Measurements from ENCODE around the gene CALHM2. TPM values are rescaled to one million over a fixed set of nuclear protein-coding genes. Genes with fewer than 3 reads are reported as not detected.

Gene CALHM2
- polyA plus RNA-seq, 1 of the 3 experiments (the other 2 are of a cell fraction) = 0.10 TPM

GRCh38 chr10:103501186-103501585 lies 49.0 kb upstream of the CALHM2 start (continued):
- TF ChIP-seq IRF3 (IDR thresholded peaks at IDR 0.05; ENCODE audit: low read depth, low read length) (no peak), JUND (IDR thresholded peaks at IDR 0.05) (no peak), GATA2 (CRISPR knock-in tag; IDR thresholded peaks at IDR 0.05) (no peak), YY1 (IDR thresholded peaks at IDR 0.05; ENCODE audit: low read depth) (no peak), TCF12 (IDR thresholded peaks at IDR 0.05) (no peak), RAD21 (IDR thresholded peaks at IDR 0.05; ENCODE audit: low read length) (no peak), NFIC (IDR thresholded peaks at IDR 0.05; ENCODE audit: borderline replicate concordance) (no peak), SIN3A (IDR thresholded peaks at IDR 0.05; ENCODE audit: borderline replicate concordance, low read depth, low read length) (no peak)

DNA sequence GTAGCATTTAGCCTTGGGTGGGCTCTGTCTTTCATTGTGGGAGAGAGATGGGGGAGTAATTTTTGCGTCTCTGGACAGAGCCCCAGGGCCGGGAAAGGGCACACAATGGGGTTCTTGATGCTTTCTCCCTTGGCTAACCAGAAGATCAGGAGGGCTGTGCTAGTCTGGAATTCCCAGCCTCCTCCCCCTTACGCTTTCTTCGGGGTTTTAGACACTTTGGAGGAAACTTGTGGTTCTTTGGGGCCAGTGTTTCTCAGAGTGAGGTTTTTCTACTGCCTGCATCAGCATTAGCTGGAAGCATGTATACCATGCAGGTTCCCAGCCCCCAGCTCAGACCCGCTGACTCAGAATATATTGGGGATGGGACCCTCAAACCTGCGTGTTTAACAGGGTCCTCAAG lies 48.3 kb upstream of the CALHM2 start:
- CTCF ChIA-PET = interaction anchor here (2.1 kb wide), 1 partner anchor 15 kb away, joined by 10 read pairs; no protein-coding TSS in a partner anchor
- WGBS (ENCODE audit: low lambda C conversion rate) = 79% methylated on average over 6 of the region's 6 CpGs
- Histone ChIP-seq H3K9me3 (no peaks in the 10 kb centered on the region), H3K9me2 (no peaks in the 10 kb centered on the region), H3K4me3 (ENCODE audit: low read depth in 2 of 2, low read length in 1 of 2) (no peak overlapping the region), H3F3A (replicated peaks; ENCODE audit: insufficient read depth) (peaks cover 5% of the 10 kb centered on the region), H4K20me1 (ENCODE audit: insufficient read depth) (no peaks in the 10 kb centered on the region), H3K27me3 (ENCODE audit: insufficient read depth) (peaks cover 31% of the 10 kb centered on the region), H3K4me2 (no peak overlapping the region), H3K79me2 (ENCODE audit: insufficient read depth) (no peaks in the 10 kb centered on the region), H3K27ac (ENCODE audit: low read depth in 2 of 2, low read length in 1 of 2) (no peak overlapping the region; a peak in 1 of 4 replicates), H3K36me3 (replicated peaks in 1 of 2; ENCODE audit: control insufficient read depth in 1 of 2, insufficient read depth in 2 of 2, low read length in 1 of 2) (no peaks in the 10 kb centered on the region), H3K4me1 (ENCODE audit: control insufficient read depth in 1 of 2, insufficient read depth in 2 of 2, low read depth in 1 of 2, low read length in 1 of 2) (peaks cover 6 to 27% of the 10 kb centered on the region in 2 experiments; a peak in 3 of 4 replicates), H2AFZ (ENCODE audit: low read depth) (no peak overlapping the region), H3K9ac (no peak overlapping the region)
- POLR2A ChIA-PET = no interaction called here
- TF ChIP-seq JUND (IDR thresholded peaks at IDR 0.05) (no peak), POLR2AphosphoS5 (IDR thresholded peaks at IDR 0.05; ENCODE audit: low read depth, low read length) (no peak), GABPA (IDR thresholded peaks at IDR 0.05; ENCODE audit: low read depth) (no peak), FOSL2 (IDR thresholded peaks at IDR 0.05; ENCODE audit: borderline replicate concordance, low read depth) (no peak), RCOR1 (IDR thresholded peaks at IDR 0.05; ENCODE audit: low read length) (no peak), RFX5 (IDR thresholded peaks at IDR 0.05; ENCODE audit: low read length) (no peak), IRF3 (IDR thresholded peaks at IDR 0.05; ENCODE audit: low read depth, low read length) (no peak), NFIC (IDR thresholded peaks at IDR 0.05; ENCODE audit: borderline replicate concordance) (no peak), FOXJ3 (CRISPR knock-in tag; IDR thresholded peaks at IDR 0.05) (no peak), TAF1 (IDR thresholded peaks at IDR 0.05; ENCODE audit: borderline replicate concordance, low read depth, low read length) (no peak), ELF1 (IDR thresholded peaks at IDR 0.05) (no peak), USF1 (IDR thresholded peaks at IDR 0.05; ENCODE audit: borderline replicate concordance, low read depth) (no peak), GATA2 (CRISPR knock-in tag; IDR thresholded peaks at IDR 0.05) (no peak), FOXM1 (IDR thresholded peaks at IDR 0.05; ENCODE audit: low read depth) (no peak), CHD2 (IDR thresholded peaks at IDR 0.05; ENCODE audit: low read length, partially characterized antibody) (no peak), TCF12 (IDR thresholded peaks at IDR 0.05) (no peak), NRF1 (IDR thresholded peaks at IDR 0.05; ENCODE audit: low read depth, low read length) (no peak)
- TF ChIP-seq, protein P1, sequence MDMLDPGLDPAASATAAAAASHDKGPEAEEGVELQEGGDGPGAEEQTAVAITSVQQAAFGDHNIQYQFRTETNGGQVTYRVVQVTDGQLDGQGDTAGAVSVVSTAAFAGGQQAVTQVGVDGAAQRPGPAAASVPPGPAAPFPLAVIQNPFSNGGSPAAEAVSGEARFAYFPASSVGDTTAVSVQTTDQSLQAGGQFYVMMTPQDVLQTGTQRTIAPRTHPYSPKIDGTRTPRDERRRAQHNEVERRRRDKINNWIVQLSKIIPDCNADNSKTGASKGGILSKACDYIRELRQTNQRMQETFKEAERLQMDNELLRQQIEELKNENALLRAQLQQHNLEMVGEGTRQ (IDR thresholded peaks at IDR 0.05; ENCODE audit: borderline replicate concordance, low read depth, low read length) = no peak
- TF ChIP-seq, protein P2, sequence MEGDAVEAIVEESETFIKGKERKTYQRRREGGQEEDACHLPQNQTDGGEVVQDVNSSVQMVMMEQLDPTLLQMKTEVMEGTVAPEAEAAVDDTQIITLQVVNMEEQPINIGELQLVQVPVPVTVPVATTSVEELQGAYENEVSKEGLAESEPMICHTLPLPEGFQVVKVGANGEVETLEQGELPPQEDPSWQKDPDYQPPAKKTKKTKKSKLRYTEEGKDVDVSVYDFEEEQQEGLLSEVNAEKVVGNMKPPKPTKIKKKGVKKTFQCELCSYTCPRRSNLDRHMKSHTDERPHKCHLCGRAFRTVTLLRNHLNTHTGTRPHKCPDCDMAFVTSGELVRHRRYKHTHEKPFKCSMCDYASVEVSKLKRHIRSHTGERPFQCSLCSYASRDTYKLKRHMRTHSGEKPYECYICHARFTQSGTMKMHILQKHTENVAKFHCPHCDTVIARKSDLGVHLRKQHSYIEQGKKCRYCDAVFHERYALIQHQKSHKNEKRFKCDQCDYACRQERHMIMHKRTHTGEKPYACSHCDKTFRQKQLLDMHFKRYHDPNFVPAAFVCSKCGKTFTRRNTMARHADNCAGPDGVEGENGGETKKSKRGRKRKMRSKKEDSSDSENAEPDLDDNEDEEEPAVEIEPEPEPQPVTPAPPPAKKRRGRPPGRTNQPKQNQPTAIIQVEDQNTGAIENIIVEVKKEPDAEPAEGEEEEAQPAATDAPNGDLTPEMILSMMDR (IDR thresholded peaks at IDR 0.05) = no peak
- no peak for DNase-seq
